Right lobe of liver (tissue), 6 donors: ENCODE data around the gene MACROD2. TPM values are rescaled to one million over a fixed set of nuclear protein-coding genes. Genes with fewer than 3 reads are reported as not detected.

Source experiments
- ATAC-seq, 4 donors: fragments of 200-7000 bp; cut with Tn5 transposase; one replicate each; pipeline ENCODE4 v1.9.1; 2020; ENCODE audit warnings: mild to moderate bottlenecking in 4 of 4, moderate library complexity in 4 of 4
- DNase-seq, 3 donors: peaks; one replicate each; pipeline ENCODE4 v3.0.0-alpha.2; 2020
- H3K27ac ChIP-seq, 3 donors: fragments of 200-600 bp; one replicate each; pipeline ENCODE4 v1.8.0; 2022
- H3K27me3 ChIP-seq, 2 donors: fragments of 200-600 bp; one replicate each; pipeline ENCODE4 v1.8.0; 2022
- H3K36me3 ChIP-seq, 4 donors: fragments of 200-600 bp; sonication (generic) in 1 of 4; one replicate each; pipeline versions ENCODE4 v1.5.1 to v1.8.0; 2017 to 2022; ENCODE audit warnings: control low read depth in 1 of 4
- H3K4me1 ChIP-seq, 4 donors: fragments of 200-600 bp; sonication (generic) in 1 of 4; one replicate each; pipeline versions ENCODE4 v1.5.1 to v1.8.0; 2017 to 2022; ENCODE audit warnings: control low read depth in 1 of 4
- H3K4me3 ChIP-seq, 3 donors: fragments of 200-600 bp; one replicate each; pipeline ENCODE4 v1.8.0; 2022
- H3K9me3 ChIP-seq, 4 donors: fragments of 200-600 bp; sonication (generic) in 1 of 4; one replicate each; pipeline versions ENCODE4 v1.5.1 to v1.8.0; 2017 to 2022; ENCODE audit warnings: control low read depth in 1 of 4
- CTCF ChIP-seq, 4 donors: fragments of 200-600 bp in 3 of 4; fragments of 450-650 bp in 1 of 4; IDR thresholded peaks; one replicate each; pipeline versions ENCODE4 v1.5.1 to v1.8.0; 2016 to 2022; ENCODE audit warnings: antibody characterized with exemption in 4 of 4, mild to moderate bottlenecking in 2 of 4
- POLR2A ChIP-seq: fragments of 450-650 bp; IDR thresholded peaks from one replicate; pipeline ENCODE4 v1.6.1; 2017; ENCODE audit warnings: antibody characterized with exemption, mild to moderate bottlenecking
- WGBS: methylation state at CpG from one replicate; pipeline ENCODE4 v1.1.6; 2018; ENCODE audit warnings: low coverage, low lambda C conversion rate; ENCODE audit not compliant: insufficient coverage; ENCODE audit errors: missing lambda C conversion rate; 5-methylcytosine and 5-hydroxymethylcytosine counted together
- intact Hi-C, 2 donors: fragments of 100-400 bp; cut with DNase I; formaldehyde crosslinking; loops; one replicate each; pipeline versions ENCODE4 v1.11.2 to v1.14.1; 2022
- total RNA-seq, 6 experiments: library from RNA; depleted of rRNA in 2 of 6; stranded (reverse); fragments of >200 nt in 2 of 6; fragmentation: NEBNext Ultra II Directional in 3 of 6; extraction: Animal tissue kit (Norgen Biotek cat#: 25700) in 3 of 6; gene quantifications; one replicate each; pipeline versions ENCODE4 v1.1.0 to v1.2.4, GENCODE V29; 2016 to 2023
- donor health status: DM: no; HTN: yes; CAD: no.
- donor health status: DM: no; HTN: no; CAD: no.
- donor health status: DM: no; HTN: no; CAD: no.
- donor health status: DM: no; HTN: yes; CAD: no.
- donor health status: DM: no; HTN: yes; CAD: no.

Gene MACROD2
- total RNA-seq, 6 experiments from 2014 or later: 1.2 to 5.5 (median 3.3) TPM

DNA sequence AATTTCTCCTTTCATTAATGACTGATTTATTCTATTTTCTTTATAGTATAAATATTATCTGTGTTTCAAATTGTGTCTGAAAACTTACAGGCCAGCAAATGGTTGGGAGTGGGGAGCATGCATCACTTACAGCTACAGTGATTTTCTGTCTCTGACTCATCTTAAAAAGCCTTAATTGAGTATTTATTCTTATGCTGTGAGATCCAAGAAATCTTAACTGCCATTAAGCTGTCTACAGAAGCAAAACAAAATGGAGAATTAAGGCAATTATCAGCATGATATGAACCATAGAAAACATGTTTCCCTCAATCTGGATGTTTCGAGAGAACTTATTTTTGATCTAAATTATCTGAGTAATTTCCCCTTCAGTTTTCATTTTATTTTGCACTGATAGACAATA is 1746.8 kb downstream of the MACROD2 start:
- intact Hi-C loops: no loop called here
- 100% methylated on average over 1 of the region's 1 CpG for WGBS

GRCh38 chr20:15742627-15743026 is 1747.3 kb downstream of the MACROD2 start:
- Histone ChIP-seq H3K9me3 (no peaks in the 10 kb centered on the region), H3K4me3 (no peak overlapping the region), H3K36me3 (no peaks in the 10 kb centered on the region), H3K27ac (no peak overlapping the region), H3K4me1 (no peaks in the 10 kb centered on the region), H3K27me3 (no peaks in the 10 kb centered on the region)
- intact Hi-C loops: no loop called here
- WGBS: 56% methylated on average over 1 of the region's 1 CpG
- ATAC-seq (no peak), DNase-seq (no peak)
- TF ChIP-seq POLR2A: no peak
- TF ChIP-seq CTCF (IDR thresholded peaks at IDR 0.05): no peak

More for the DNA sequence above, 1746.8 kb downstream of the MACROD2 start:
- H3K4me1 ChIP-seq: no peaks in the 10 kb centered on the region
- DNase-seq (no peak), ATAC-seq (no peak)
- H3K36me3 ChIP-seq: no peaks in the 10 kb centered on the region
- no peak overlapping the region for H3K4me3 ChIP-seq
- H3K9me3 ChIP-seq: no peaks in the 10 kb centered on the region
- no peak for TF ChIP-seq CTCF (IDR thresholded peaks at IDR 0.05)
- no peak for TF ChIP-seq POLR2A
- no peaks in the 10 kb centered on the region for H3K27me3 ChIP-seq
- no peak overlapping the region for H3K27ac ChIP-seq

DNA sequence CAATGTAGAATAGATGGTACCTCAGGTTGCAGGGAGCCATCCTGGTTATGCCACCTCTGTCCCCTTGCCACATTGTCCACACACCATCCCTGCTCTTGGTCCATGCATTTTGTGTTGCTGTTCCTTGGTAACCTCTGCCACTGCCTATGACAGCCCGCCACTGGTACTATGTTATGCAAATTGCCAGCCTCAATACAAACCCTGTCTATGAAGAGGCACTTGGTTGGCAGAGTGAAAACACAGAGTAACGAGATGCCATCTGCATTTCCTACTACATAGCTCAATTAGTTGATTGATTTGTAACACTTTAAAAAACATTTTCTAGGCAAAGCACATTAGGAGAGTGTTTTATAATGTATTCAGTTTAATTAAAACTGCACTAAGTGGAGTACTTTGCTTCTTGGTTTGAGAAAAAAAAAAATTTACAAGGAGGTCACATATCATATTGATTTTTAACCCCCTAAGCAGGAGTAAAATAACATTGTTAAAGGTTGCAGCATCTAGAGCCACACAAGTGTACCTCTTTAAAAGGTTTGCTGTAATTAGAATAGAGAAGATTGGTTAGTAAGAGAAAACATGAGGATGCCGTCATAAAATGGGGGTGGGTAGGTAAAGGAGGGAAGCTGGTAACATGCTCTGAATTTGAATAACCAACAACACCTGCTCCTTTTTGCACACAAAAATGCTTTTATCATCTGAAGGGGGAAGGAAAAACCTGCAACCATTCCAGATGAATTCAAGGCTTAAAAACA is 1760.9 kb downstream of the MACROD2 start:
- intact Hi-C loops: no loop called here

DNA sequence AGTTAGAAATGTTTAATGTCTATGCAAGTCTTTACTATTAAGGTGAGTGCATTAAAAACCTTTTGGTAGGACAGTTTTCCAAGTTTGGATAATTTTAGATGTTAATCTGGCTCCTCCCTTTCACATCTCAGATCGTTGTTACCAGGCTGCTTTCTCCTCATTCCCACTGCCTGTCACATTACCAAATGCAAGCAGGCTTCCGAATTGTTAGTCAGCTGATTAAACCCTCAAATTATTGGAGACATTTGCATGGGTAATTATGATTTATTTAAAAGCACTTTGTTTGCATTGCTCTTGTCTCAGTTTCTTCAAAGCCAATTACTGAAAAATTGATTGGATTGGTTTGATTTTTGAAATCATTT is 1761.4 kb downstream of the MACROD2 start:
- ATAC-seq: no peak
- TF ChIP-seq POLR2A (no peak), CTCF (IDR thresholded peaks at IDR 0.05) (no peak)
- 22% methylated on average over 1 of the region's 2 CpGs for WGBS
- H3K36me3 ChIP-seq: no peaks in the 10 kb centered on the region
- no peaks in the 10 kb centered on the region for H3K4me1 ChIP-seq
- H3K27me3 ChIP-seq: no peaks in the 10 kb centered on the region
- H3K4me3 ChIP-seq: no peak overlapping the region
- DNase-seq: no peak
- no peaks in the 10 kb centered on the region for H3K9me3 ChIP-seq
- intact Hi-C loops: no loop called here
- no peak overlapping the region for H3K27ac ChIP-seq

More for the DNA sequence above, 1760.9 kb downstream of the MACROD2 start:
- ATAC-seq (no peak), DNase-seq (no peak)
- TF ChIP-seq CTCF (IDR thresholded peaks at IDR 0.05) (no peak), POLR2A (no peak)
- H3K27ac ChIP-seq: no peak overlapping the region
- no peak overlapping the region for H3K4me3 ChIP-seq
- no peaks in the 10 kb centered on the region for H3K9me3 ChIP-seq
- 75% methylated on average over 3 of the region's 3 CpGs for WGBS
- no peaks in the 10 kb centered on the region for H3K4me1 ChIP-seq
- H3K36me3 ChIP-seq: no peaks in the 10 kb centered on the region
- H3K27me3 ChIP-seq: no peaks in the 10 kb centered on the region
